ENCODE measurements around the gene TEDC2. TPM values are rescaled to one million over a fixed set of nuclear protein-coding genes. Genes with fewer than 3 reads are reported as not detected.

Gene TEDC2
- total RNA-seq, 2 experiments from 2014 or later, result 48.0 to 110 TPM

DNA sequence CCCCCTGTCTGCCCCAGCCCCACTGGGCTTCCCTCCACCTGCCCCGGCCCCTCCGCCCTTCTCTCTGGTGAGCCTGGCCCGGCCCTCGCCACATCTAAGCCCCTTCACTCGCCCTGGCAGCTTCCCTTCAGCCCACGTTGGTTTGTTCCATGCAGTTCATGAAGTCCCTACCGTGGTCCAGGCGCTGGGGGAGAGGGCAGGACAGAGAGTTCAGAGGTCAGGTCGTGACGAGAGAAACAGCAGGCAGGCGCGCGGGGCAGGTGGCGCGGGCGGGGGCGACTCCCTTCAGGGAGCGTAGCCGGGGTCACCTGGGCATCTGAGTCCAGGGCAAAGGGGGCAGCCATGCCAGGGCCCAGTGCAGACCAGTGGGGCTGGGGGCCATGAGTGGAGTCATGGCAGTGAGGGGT is 8.9 kb upstream of the TEDC2 start:
- no peak for TF ChIP-seq EZH2phosphoT487 (IDR thresholded peaks at IDR 0.05; ENCODE audit: borderline replicate concordance, low read depth, low read length)
- TF ChIP-seq, protein P1, sequence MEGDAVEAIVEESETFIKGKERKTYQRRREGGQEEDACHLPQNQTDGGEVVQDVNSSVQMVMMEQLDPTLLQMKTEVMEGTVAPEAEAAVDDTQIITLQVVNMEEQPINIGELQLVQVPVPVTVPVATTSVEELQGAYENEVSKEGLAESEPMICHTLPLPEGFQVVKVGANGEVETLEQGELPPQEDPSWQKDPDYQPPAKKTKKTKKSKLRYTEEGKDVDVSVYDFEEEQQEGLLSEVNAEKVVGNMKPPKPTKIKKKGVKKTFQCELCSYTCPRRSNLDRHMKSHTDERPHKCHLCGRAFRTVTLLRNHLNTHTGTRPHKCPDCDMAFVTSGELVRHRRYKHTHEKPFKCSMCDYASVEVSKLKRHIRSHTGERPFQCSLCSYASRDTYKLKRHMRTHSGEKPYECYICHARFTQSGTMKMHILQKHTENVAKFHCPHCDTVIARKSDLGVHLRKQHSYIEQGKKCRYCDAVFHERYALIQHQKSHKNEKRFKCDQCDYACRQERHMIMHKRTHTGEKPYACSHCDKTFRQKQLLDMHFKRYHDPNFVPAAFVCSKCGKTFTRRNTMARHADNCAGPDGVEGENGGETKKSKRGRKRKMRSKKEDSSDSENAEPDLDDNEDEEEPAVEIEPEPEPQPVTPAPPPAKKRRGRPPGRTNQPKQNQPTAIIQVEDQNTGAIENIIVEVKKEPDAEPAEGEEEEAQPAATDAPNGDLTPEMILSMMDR (conservative IDR thresholded peaks at IDR 0.05; ENCODE audit: low read length), result no peak
- POLR2A ChIA-PET, result no interaction called here
- Histone ChIP-seq H3K27ac (ENCODE audit: low read depth, low read length, poor library complexity, severe bottlenecking) (no peak overlapping the region), H3K4me1 (ENCODE audit: insufficient read depth, low read length, poor library complexity, severe bottlenecking) (no peaks in the 10 kb centered on the region), H4K20me1 (ENCODE audit: insufficient read depth, low read length) (no peaks in the 10 kb centered on the region; the same call in 1 of the 2 replicates), H3K4me3 (ENCODE audit: low read depth, low read length, poor library complexity, severe bottlenecking) (no peak overlapping the region), H3K4me2 (ENCODE audit: low read length) (no peak overlapping the region), H3K79me2 (ENCODE audit: insufficient read depth, low read depth, low read length) (no peaks in the 10 kb centered on the region), H3K9me3 (ENCODE audit: low read length) (no peaks in the 10 kb centered on the region), H3K36me3 (ENCODE audit: insufficient read depth, low read length) (peaks cover 93% of the 10 kb centered on the region), H2AFZ (ENCODE audit: low read length) (no peak overlapping the region), H3K9me2 (ENCODE audit: insufficient read depth, low read length) (no peaks in the 10 kb centered on the region)
- CTCF ChIA-PET (ENCODE audit: unreplicated experiment), result no interaction called here
- intact Hi-C loops (cut with micrococcal nuclease; ENCODE audit: unreplicated experiment), result no loop called here
- no TSS peak for BruUV-seq (replicated peaks)
- DNase-seq (ENCODE audit: low spot score), result no peak

DNA sequence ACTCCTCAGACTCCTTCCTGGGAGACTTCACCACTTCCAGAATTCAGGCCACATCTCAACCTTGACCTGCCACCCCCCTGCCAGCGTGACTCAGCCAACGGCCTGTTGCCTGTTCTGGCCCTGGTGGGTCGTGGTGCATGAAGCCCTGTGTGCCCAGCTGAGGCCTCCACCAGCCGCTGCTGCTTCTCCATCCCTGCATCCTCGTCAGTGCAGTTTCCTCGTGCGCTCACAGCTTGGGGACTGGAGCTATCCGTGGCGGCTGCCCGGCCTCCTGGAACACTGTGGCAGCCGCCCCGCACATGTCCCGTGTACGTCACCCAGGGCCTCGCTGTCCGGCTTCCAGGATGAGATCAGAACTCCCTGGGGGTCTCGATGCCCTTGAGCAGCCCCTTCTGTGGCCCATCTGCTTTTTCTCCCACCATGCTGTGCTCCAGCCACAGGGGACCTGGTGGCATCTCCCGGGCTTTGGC is 8.0 kb upstream of the TEDC2 start:
- Histone ChIP-seq H3K4me3 (ENCODE audit: low read depth, low read length, poor library complexity, severe bottlenecking) (no peak overlapping the region), H3K4me2 (ENCODE audit: low read length) (no peak overlapping the region), H3K9me3 (ENCODE audit: low read length) (no peaks in the 10 kb centered on the region), H3K27ac (ENCODE audit: low read depth, low read length, poor library complexity, severe bottlenecking) (no peak overlapping the region), H2AFZ (ENCODE audit: low read length) (no peak overlapping the region), H3K79me2 (ENCODE audit: insufficient read depth, low read depth, low read length) (no peaks in the 10 kb centered on the region), H3K9me2 (ENCODE audit: insufficient read depth, low read length) (no peaks in the 10 kb centered on the region), H3K4me1 (ENCODE audit: insufficient read depth, low read length, poor library complexity, severe bottlenecking) (no peaks in the 10 kb centered on the region), H3K36me3 (ENCODE audit: insufficient read depth, low read length) (peaks cover 93% of the 10 kb centered on the region), H4K20me1 (ENCODE audit: insufficient read depth, low read length) (no peaks in the 10 kb centered on the region; the same call in 1 of the 2 replicates)
- no peak for DNase-seq (ENCODE audit: low spot score)
- no peak for TF ChIP-seq EZH2phosphoT487 (IDR thresholded peaks at IDR 0.05; ENCODE audit: borderline replicate concordance, low read depth, low read length)
- TF ChIP-seq, protein P1 (conservative IDR thresholded peaks at IDR 0.05; ENCODE audit: low read length), result no peak
- intact Hi-C loops (cut with micrococcal nuclease; ENCODE audit: unreplicated experiment), result no loop called here
- POLR2A ChIA-PET, result no interaction called here
- BruUV-seq (replicated peaks), result no TSS peak
- CTCF ChIA-PET (ENCODE audit: unreplicated experiment), result no interaction called here

DNA sequence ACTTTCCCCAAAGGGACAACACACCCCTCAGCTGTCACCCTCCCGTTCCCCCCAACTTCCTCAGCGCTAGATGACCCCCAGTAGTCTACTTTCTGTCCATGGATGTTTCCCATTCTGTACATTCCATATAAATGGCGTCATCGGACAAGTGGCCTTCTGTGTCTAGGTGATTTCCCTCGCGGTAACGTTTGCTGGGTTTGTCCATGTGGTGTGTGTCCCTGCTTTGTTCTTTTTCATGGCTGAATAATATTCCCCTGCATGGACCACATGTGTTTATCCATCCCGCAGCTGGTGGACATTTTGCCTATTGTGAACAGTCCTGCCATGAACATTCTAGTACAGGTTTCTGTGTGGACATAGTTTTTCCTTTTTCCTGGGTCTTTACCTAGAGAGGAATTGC is 7.3 kb upstream of the TEDC2 start:
- Histone ChIP-seq H4K20me1 (ENCODE audit: insufficient read depth, low read length) (no peaks in the 10 kb centered on the region; the same call in 1 of the 2 replicates), H3K79me2 (ENCODE audit: insufficient read depth, low read depth, low read length) (no peaks in the 10 kb centered on the region), H3K4me3 (ENCODE audit: low read depth, low read length, poor library complexity, severe bottlenecking) (no peak overlapping the region), H3K4me1 (ENCODE audit: insufficient read depth, low read length, poor library complexity, severe bottlenecking) (peaks cover 3% of the 10 kb centered on the region), H3K36me3 (ENCODE audit: insufficient read depth, low read length) (peaks cover 94% of the 10 kb centered on the region), H2AFZ (ENCODE audit: low read length) (no peak overlapping the region), H3K9me2 (ENCODE audit: insufficient read depth, low read length) (no peaks in the 10 kb centered on the region), H3K4me2 (ENCODE audit: low read length) (no peak overlapping the region), H3K9me3 (ENCODE audit: low read length) (no peaks in the 10 kb centered on the region), H3K27ac (ENCODE audit: low read depth, low read length, poor library complexity, severe bottlenecking) (no peak overlapping the region)
- TF ChIP-seq, protein P1 (conservative IDR thresholded peaks at IDR 0.05; ENCODE audit: low read length), result no peak
- TF ChIP-seq EZH2phosphoT487 (IDR thresholded peaks at IDR 0.05; ENCODE audit: borderline replicate concordance, low read depth, low read length), result no peak
- ChIA-PET POLR2A (no interaction called here), CTCF (ENCODE audit: unreplicated experiment) (no interaction called here)
- intact Hi-C loops (cut with micrococcal nuclease; ENCODE audit: unreplicated experiment), result no loop called here
- no TSS peak for BruUV-seq (replicated peaks)
- no peak for DNase-seq (ENCODE audit: low spot score)
